Renal cortex interstitium (tissue), 11 donors: Measurements from ENCODE around the gene DLGAP1. TPM values are rescaled to one million over a fixed set of nuclear protein-coding genes. Genes with fewer than 3 reads are reported as not detected.
A peak's percentile ranks its signal among the peaks of the same experiment; 100 is the strongest.

Experiments
- DNase-seq, 11 donors: peaks; one replicate each; pipeline ENCODE4 v3.0.0-alpha.2; 2013; ENCODE audit warnings: low read depth in 9 of 11, low spot score in 4 of 11; ENCODE audit errors: extremely low read depth in 1 of 11
- polyA plus RNA-seq, 3 donors: library from polyadenylated mRNA; unstranded; fragments of 120-200 nt; gene quantifications; one replicate each; pipeline ENCODE4 v1.2.1, GENCODE V29; 2013; ENCODE audit not compliant: insufficient read length in 3 of 3

DLGAP1 gene
- polyA plus RNA-seq, 3 donors: 4.6 to 6.1 (median 5.9) TPM

- no peak for DNase-seq
Observed at GRCh38 chr18:3514312-3515216, 940.5 kb downstream of the DLGAP1 start.

DNA sequence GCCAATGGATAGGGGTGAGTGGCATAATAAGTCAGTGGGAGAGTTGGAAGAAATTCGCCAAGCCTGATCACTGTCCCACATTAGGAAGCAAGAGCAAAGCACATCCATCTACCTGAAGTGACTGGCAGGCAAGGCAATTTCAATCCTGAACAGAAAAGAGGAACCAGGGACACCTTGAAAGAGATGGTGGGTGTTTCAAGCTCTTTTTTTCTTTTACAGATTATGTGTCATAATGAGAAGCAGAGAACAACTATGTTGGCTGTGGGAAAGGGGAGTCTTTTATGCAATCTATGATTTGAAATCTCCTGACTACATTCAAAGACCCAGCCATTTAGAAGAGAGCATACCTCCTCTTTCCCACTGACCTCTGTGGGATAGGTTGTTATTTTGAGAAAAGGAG is 941.6 kb downstream of the DLGAP1 start:
- DNase-seq: no peak

DNA sequence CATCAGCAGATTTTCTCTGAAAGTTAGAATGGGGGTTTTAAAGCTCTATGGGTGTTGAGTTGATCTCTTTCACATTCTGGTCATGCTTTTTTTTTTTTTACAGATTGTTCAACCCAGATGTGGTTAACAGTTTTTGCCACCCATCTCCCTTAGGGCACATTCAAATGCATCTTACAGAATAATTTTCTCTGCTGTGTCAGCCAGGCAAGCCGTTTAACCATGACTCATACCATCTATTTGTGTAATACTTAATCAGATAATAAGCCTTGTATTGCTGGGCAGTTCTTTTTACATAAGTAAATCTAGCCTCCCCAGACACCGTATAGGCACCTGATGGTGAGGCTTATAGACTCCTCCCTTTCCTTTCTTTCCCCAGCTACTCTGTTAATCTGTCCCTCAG is 943.1 kb downstream of the DLGAP1 start:
- no peak for DNase-seq

- no peak for DNase-seq
Observed at GRCh38 chr18:3510896-3511295, 944.2 kb downstream of the DLGAP1 start.

DNA sequence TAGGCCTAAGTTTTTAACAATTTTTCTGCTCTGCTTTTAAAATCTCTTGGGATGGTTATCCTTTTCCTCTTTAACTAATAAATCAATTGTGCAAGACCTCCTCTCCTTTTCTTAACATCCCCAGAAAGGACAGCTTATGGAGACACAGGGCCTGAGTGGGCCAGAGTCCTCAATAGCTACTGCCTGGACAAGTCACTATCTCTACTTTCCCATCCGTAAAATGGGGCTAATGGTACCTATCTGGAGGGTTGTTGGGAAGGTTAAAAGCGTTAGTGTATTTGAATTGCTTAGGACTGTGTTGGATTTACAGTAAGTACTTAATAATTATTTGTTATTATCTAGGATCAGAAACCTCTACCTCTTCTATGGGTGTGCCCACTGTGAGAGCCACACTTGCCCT is 945.1 kb downstream of the DLGAP1 start:
- no peak for DNase-seq

- no peak for DNase-seq
Observed at GRCh38 chr18:3508576-3509549, 946.2 kb downstream of the DLGAP1 start.

DNA sequence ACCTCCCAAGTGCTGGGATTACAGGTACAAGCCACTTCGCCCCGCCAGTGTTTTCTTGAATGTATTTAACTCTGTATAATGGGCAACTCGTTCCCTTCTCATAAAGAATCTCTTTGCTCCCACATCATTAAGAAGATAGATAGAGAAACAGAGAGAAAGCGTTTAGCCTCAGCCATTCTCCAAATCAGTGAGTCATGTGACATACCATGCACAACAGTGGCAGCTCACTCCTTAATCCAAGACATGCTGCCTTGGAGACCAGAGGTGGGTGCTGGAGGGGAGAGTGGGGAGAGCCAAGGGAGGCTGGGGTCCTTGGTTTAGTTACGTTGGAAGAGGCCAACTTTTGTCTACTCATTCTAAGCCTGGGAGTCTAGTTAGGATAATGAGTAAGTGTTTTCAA is 950.5 kb downstream of the DLGAP1 start:
- DNase-seq: no peak

DNA sequence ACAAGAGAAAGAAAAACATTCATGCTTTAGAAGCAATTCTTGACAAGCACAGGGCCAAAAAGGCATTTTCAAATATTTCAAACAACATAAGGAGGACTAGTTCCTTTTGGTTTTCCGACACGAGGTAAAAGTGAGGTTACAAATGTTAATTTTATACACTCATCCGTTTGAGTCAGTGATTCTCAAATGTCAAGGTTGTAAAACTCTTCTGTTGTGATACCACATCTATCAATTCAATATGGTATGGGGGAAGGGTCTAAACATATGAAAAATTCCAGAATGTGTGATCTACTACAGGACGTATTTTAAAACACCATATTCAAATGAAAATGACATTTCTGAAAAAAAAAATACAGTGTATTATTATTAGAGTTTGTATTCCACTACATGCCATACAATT is 952.5 kb downstream of the DLGAP1 start:
- no peak for DNase-seq

GRCh38 chr18:3500016-3500415 is 955.1 kb downstream of the DLGAP1 start:
- no peak for DNase-seq

- DNase-seq: no peak
Observed at GRCh38 chr18:3499501-3499900, 955.6 kb downstream of the DLGAP1 start.

GRCh38 chr18:3498698-3499471 is 956.2 kb downstream of the DLGAP1 start:
- peak in 3 of 11 donors; percentile 37 to 53 (median 48) for DNase-seq

GRCh38 chr18:3495691-3496430 is 959.2 kb downstream of the DLGAP1 start:
- DNase-seq: no peak

DNA sequence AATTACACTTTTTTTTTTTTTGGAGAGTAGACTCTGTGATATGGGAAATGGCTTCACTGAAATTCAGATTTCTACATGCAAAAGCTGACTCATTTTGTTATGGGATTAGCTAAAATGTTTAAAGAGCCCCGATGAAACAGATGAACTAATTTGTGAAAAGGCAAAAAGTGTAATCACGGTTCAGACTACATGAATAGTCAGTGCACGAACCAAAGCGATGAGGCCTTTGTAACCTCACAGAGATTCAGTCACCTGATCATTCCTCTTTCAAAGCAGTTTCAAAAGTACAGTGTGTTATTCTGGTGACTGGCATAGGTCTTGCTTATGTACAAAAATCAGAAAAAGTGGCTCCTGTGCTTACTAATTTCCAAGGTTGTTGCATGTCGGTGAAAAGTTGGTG is 960.5 kb downstream of the DLGAP1 start:
- no peak for DNase-seq

DNA sequence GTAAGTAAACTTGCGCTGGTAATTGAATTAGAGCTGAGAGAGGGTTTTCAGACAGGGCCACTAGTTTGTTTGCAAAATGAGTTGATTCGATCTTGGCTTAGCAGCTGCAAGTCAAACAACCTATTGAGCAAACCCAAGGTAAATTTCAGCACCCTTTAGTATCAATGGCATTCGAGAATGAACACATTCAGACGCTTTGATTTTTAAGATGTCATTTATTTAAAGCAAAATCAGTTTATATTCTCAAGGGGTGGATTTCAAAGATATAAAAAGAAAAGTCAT is 960.9 kb downstream of the DLGAP1 start:
- no peak for DNase-seq

DNA sequence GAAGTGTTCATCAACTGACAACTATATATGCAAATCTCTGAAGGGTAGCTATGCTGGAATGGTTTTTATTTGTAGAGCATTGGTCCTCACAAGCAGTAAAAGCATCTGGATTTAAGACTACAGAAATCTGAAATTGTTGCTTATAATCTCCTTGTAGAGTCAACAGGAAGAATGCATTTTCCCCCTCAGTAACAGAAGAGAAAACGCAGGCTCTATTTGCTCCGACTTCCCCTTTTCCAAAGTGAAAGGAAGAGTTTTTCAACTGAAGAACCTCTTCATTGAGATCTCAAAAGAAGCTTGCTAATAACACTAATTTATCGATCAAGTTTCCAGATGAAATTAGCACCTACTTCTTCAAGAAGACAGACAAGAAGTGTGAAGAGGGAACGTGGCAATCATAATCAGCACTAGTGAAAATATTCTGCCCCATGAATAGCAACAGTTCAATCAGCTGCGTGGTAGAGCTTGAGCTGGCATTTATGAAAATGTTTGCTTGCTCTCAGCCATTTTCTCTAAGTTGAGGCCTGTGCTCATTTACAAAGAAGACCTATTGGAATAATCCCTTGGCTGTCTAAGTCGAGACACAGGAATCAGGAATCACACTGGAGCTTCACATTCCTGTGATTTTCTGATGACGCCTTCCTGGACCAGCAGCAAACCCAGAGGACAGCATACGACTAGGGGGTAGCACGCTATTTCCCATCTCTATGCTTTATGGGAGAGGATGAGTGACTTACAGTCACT is 961.4 kb downstream of the DLGAP1 start:
- no peak for DNase-seq

DNA sequence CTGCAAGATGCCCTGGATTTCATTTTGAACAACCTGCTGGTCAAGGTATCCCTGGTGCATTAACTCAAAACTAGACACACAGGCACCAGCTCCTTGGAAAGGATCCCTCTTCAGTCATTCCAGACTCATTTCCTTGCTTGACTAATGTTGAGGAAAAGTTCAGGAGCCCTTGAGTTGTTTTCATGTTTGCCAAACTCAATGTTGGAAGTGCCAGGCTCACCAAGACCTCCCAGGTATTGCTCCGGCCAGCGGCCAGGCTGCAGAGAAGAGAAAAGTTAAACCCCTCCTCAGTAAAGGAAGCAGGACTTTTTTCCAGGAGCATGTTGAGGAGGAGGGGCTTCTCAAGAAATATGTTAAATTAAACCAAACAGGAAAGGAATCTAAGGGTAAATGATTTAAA is 962.4 kb downstream of the DLGAP1 start:
- no peak for DNase-seq

DNA sequence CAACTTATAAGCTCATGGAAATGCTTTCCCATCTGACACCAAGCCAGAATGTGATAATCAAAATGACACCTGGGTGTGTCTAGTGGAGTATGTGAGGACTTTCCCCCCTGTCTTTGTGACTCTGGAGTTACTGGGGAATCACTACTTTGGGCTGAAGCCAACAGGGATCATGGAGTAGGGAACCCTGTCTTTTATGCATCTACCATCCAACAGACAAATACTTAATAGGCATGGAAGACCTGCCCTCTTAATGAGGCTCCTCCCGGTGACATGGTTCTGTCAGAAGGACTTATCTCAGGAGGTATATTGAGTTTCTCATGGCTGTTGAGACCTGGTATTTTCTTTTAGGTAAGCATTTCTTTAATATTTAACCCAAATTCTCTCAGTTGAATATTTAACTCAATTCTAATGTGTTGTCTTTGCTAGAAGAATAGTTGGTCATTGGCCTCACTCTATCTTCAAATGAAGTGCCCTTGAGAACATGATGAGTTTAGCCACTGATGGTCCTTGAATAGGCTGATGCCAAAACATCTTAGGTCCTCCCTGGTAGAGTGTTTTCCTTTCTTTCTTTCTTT is 963.0 kb downstream of the DLGAP1 start:
- DNase-seq: peak in 1 of 11 donors; percentile 57

GRCh38 chr18:3489462-3489861 is 965.6 kb downstream of the DLGAP1 start:
- DNase-seq: no peak
